ENCODE results near the gene GRPR. TPM values are rescaled to one million over a fixed set of nuclear protein-coding genes. Genes with fewer than 3 reads are reported as not detected.
A peak's percentile ranks its signal among the peaks of the same experiment; 100 is the strongest.
"Not testable (repeated sequence)": the region's sequence is repeated elsewhere in the genome, so short reads cannot be mapped to it uniquely, and the experiment has no call there.

Gene GRPR
- polyA plus RNA-seq, 1 of the 3 experiments (the other 2 are of a cell fraction): 1.2 TPM

DNA sequence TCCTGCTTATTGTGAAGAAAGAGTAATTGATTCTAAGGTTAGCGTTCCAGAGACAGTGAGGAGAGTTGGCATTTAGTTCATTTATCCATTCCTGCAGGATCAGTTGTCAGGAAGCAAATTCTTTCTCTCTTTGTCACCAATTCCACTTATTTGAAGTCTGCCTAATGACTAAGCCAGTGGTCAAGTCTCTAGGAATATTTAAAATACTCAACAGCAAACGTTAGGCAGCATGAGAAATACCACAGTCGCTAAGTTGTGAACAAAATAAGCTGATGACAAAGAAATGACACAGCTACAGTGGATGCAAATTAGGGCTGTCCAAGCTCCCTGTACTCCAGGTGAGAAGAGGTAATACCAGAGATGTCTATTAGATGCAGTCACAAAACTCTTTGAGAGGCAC lies 37.4 kb downstream of the GRPR start (continued):
- peak; percentile 61; the same call in 1 of the 2 replicates for TF ChIP-seq FOXM1 (IDR thresholded peaks at IDR 0.05; ENCODE audit: low read depth)
- 0 out of 2 replicates have a peak, but pooled peaks have one; percentile 8 for TF ChIP-seq RXRA (IDR thresholded peaks at IDR 0.05; ENCODE audit: borderline replicate concordance, low read depth)
- peak; percentile 53; the same call in 1 of the 2 replicates for TF ChIP-seq MEF2A (IDR thresholded peaks at IDR 0.05; ENCODE audit: borderline replicate concordance, low read depth)
- peak; percentile 91 for TF ChIP-seq TEAD4 (IDR thresholded peaks at IDR 0.05; ENCODE audit: borderline replicate concordance, insufficient read depth)
- TF ChIP-seq EP300 (IDR thresholded peaks at IDR 0.05; ENCODE audit: borderline replicate concordance in 1 of 2, low read depth in 1 of 2, low read length in 1 of 2): peak in 1 of 2 experiments; percentile 91; a peak in 3 of 4 replicates
- TF ChIP-seq FOSL2 (IDR thresholded peaks at IDR 0.05; ENCODE audit: borderline replicate concordance, low read depth): peak; percentile 98
- TF ChIP-seq, protein P1, sequence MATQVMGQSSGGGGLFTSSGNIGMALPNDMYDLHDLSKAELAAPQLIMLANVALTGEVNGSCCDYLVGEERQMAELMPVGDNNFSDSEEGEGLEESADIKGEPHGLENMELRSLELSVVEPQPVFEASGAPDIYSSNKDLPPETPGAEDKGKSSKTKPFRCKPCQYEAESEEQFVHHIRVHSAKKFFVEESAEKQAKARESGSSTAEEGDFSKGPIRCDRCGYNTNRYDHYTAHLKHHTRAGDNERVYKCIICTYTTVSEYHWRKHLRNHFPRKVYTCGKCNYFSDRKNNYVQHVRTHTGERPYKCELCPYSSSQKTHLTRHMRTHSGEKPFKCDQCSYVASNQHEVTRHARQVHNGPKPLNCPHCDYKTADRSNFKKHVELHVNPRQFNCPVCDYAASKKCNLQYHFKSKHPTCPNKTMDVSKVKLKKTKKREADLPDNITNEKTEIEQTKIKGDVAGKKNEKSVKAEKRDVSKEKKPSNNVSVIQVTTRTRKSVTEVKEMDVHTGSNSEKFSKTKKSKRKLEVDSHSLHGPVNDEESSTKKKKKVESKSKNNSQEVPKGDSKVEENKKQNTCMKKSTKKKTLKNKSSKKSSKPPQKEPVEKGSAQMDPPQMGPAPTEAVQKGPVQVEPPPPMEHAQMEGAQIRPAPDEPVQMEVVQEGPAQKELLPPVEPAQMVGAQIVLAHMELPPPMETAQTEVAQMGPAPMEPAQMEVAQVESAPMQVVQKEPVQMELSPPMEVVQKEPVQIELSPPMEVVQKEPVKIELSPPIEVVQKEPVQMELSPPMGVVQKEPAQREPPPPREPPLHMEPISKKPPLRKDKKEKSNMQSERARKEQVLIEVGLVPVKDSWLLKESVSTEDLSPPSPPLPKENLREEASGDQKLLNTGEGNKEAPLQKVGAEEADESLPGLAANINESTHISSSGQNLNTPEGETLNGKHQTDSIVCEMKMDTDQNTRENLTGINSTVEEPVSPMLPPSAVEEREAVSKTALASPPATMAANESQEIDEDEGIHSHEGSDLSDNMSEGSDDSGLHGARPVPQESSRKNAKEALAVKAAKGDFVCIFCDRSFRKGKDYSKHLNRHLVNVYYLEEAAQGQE (IDR thresholded peaks at IDR 0.05; ENCODE audit: low read depth, low read length): no peak
- no peak for TF ChIP-seq CHD2 (IDR thresholded peaks at IDR 0.05; ENCODE audit: low read length, partially characterized antibody)
- TF ChIP-seq, protein P2, sequence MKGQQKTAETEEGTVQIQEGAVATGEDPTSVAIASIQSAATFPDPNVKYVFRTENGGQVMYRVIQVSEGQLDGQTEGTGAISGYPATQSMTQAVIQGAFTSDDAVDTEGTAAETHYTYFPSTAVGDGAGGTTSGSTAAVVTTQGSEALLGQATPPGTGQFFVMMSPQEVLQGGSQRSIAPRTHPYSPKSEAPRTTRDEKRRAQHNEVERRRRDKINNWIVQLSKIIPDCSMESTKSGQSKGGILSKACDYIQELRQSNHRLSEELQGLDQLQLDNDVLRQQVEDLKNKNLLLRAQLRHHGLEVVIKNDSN (IDR thresholded peaks at IDR 0.05; ENCODE audit: borderline replicate concordance, low read depth): no peak
- no peak for TF ChIP-seq RCOR1 (IDR thresholded peaks at IDR 0.05; ENCODE audit: low read length)
- TF ChIP-seq, protein P3, sequence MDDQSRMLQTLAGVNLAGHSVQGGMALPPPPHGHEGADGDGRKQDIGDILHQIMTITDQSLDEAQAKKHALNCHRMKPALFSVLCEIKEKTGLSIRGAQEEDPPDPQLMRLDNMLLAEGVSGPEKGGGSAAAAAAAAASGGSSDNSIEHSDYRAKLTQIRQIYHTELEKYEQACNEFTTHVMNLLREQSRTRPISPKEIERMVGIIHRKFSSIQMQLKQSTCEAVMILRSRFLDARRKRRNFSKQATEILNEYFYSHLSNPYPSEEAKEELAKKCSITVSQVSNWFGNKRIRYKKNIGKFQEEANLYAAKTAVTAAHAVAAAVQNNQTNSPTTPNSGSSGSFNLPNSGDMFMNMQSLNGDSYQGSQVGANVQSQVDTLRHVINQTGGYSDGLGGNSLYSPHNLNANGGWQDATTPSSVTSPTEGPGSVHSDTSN (IDR thresholded peaks at IDR 0.05): peak; percentile 86
- peak; percentile 84 for TF ChIP-seq NFIC (IDR thresholded peaks at IDR 0.05; ENCODE audit: borderline replicate concordance)
- no peak for TF ChIP-seq FOXJ3 (CRISPR knock-in tag; IDR thresholded peaks at IDR 0.05)
- TF ChIP-seq POLR2AphosphoS5 (IDR thresholded peaks at IDR 0.05; ENCODE audit: low read depth, low read length): peak; percentile 63; the same call in 1 of the 2 replicates
- peak; percentile 42; the same call in 1 of the 2 replicates for TF ChIP-seq TAF1 (IDR thresholded peaks at IDR 0.05; ENCODE audit: borderline replicate concordance, low read depth, low read length)
- peak; percentile 86 for TF ChIP-seq TCF12 (IDR thresholded peaks at IDR 0.05)
- no peak for TF ChIP-seq SIN3A (IDR thresholded peaks at IDR 0.05; ENCODE audit: borderline replicate concordance, low read depth, low read length)

DNA sequence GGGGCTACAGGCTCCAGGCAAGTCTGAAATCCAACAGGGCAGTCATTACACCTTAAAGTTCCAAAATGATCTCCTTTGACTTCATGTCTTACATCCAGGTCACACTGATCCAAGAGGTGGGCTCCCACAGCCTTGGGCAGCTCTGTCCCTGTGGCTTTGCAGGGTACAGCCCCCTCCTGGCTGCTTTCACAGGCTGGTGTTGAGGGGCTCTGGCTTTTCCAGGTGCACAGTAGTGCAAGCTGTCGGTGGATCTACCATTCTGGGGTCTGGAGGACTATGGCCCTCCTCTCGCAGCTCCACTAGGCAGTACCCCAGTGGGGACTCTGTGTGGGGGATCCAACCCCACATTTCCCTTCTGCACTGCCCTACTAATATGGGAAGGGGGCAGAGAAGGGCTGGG lies 37.8 kb downstream of the GRPR start:
- H2AFZ ChIP-seq (ENCODE audit: low read depth); H3K79me2 ChIP-seq (ENCODE audit: insufficient read depth); H3K4me3 ChIP-seq (ENCODE audit: low read depth in 2 of 2, low read length in 1 of 2); H3K9me3 ChIP-seq; H3K27me3 ChIP-seq (ENCODE audit: insufficient read depth); POLR2A ChIA-PET; H3K36me3 ChIP-seq (replicated peaks in 1 of 2; ENCODE audit: control insufficient read depth in 1 of 2, insufficient read depth in 2 of 2, low read length in 1 of 2); DNase-seq; H4K20me1 ChIP-seq (ENCODE audit: insufficient read depth); H3K9me2 ChIP-seq: not testable (repeated sequence)
- H3K4me1 ChIP-seq (ENCODE audit: control insufficient read depth in 1 of 2, insufficient read depth in 2 of 2, low read depth in 1 of 2, low read length in 1 of 2): peaks cover 0 to 19% of the 10 kb centered on the region in 2 experiments; a peak in 1 of 4 replicates
- WGBS (ENCODE audit: low lambda C conversion rate): no CpG with 5 or more reads among the region's 2 CpGs
- H3K27ac ChIP-seq (ENCODE audit: low read depth in 2 of 2, low read length in 1 of 2): peak overlapping the region; percentile 24 to 82; a peak in 3 of 4 replicates
- H3F3A ChIP-seq (replicated peaks; ENCODE audit: insufficient read depth): peaks cover 16% of the 10 kb centered on the region
- peak overlapping the region; percentile 36; the same call in 1 of the 2 replicates for H3K9ac ChIP-seq
- CTCF ChIA-PET: interaction anchor here (1.0 kb wide), 1 partner anchor 12 kb away, joined by 3 read pairs; no protein-coding TSS in a partner anchor
- peak overlapping the region; percentile 33 for H3K4me2 ChIP-seq
